H1 (cell line): ENCODE data around the gene TTC33. TPM values are rescaled to one million over a fixed set of nuclear protein-coding genes. Genes with fewer than 3 reads are reported as not detected.

ENCODE experiments used
- CTCF ChIA-PET: fragments of 300-600 bp; sonication (Branson Sonifier 250); formaldehyde crosslinking; loops from one replicate; lab custom pipeline; 2021; ENCODE audit not compliant: partially characterized antibody; lab: Charles Lee
- POLR2A ChIA-PET: fragments of 300-600 bp; sonication (Branson Sonifier 250); formaldehyde crosslinking; loops from one replicate; lab custom pipeline; 2021; ENCODE audit warnings: inconsistent platforms; ENCODE audit not compliant: partially characterized antibody; lab: Charles Lee
- DNase-seq, 2 experiments: peaks; one replicate each; pipeline versions ENCODE4 v3.0.0 to v3.0.0-alpha.2; 2010 to 2022; ENCODE audit warnings: low spot score in 2 of 2, low read depth in 1 of 2, mixed read lengths in 1 of 2
- FAIRE-seq: peaks from 2 replicates; lab custom pipeline; 2011; peaks lifted over from hg19 to GRCh38; lab: Jason Lieb, UNC
- H2AFZ ChIP-seq: 2 replicates; pipeline ENCODE4 v1.8.1; 2012; ENCODE audit warnings: low read length, inconsistent platforms
- H2AK5ac ChIP-seq: 2 replicates; pipeline ENCODE4 v1.6.1; 2013; ENCODE audit warnings: low read depth, low read length
- H2BK120ac ChIP-seq: replicated peaks from 2 replicates; pipeline ENCODE3; 2013; ENCODE audit warnings: low read depth, low read length, inconsistent platforms
- H2BK12ac ChIP-seq: 2 replicates; pipeline ENCODE4 v1.6.1; 2013; ENCODE audit warnings: low read depth, low read length
- H2BK15ac ChIP-seq: 2 replicates; pipeline ENCODE4 v1.6.1; 2013; ENCODE audit warnings: low read length
- H2BK20ac ChIP-seq: 2 replicates; pipeline ENCODE4 v1.6.1; 2013; ENCODE audit warnings: low read length
- H2BK5ac ChIP-seq: 2 replicates; pipeline ENCODE4 v1.6.1; 2013; ENCODE audit warnings: low read depth, low read length
- H3K14ac ChIP-seq: 2 replicates; pipeline ENCODE4 v1.6.1; 2013; ENCODE audit warnings: inconsistent platforms; ENCODE audit not compliant: insufficient read length
- H3K18ac ChIP-seq: 2 replicates; pipeline ENCODE4 v1.6.1; 2013; ENCODE audit warnings: low read length; ENCODE audit errors: extremely low read depth
- H3K23ac ChIP-seq: 2 replicates; pipeline ENCODE4 v1.6.1; 2013; ENCODE audit warnings: inconsistent platforms; ENCODE audit not compliant: insufficient read length
- H3K23me2 ChIP-seq: 2 replicates; pipeline ENCODE4 v1.6.1; 2013; ENCODE audit warnings: low read depth, low read length
- H3K27ac ChIP-seq: 2 replicates; pipeline ENCODE4 v1.6.1; 2011; ENCODE audit warnings: low read depth, low read length, inconsistent platforms
- H3K27me3 ChIP-seq, 4 experiments: replicated peaks in 1 of 4; 1 replicate in 1 of 4; 2 replicates in 3 of 4; pipeline versions ENCODE4 v1.6.1 to v1.8.1; 2011 to 2013; ENCODE audit warnings: low read length in 3 of 4, mild to moderate bottlenecking in 3 of 4, inconsistent platforms in 2 of 4, mixed read lengths in 2 of 4, moderate library complexity in 1 of 4; ENCODE audit not compliant: control insufficient read depth in 3 of 4, insufficient read depth in 3 of 4; ENCODE audit errors: extremely low read depth in 1 of 4
- H3K36me3 ChIP-seq, 4 experiments: 2 replicates each; pipeline versions ENCODE4 v1.6.1 to v1.8.1; 2011 to 2013; ENCODE audit warnings: mild to moderate bottlenecking in 4 of 4, low read length in 3 of 4, moderate library complexity in 2 of 4, control low read depth in 1 of 4, inconsistent platforms in 1 of 4; ENCODE audit not compliant: insufficient read depth in 4 of 4, control insufficient read depth in 2 of 4
- H3K4ac ChIP-seq: replicated peaks from 2 replicates; pipeline ENCODE3; 2013; ENCODE audit warnings: low read length, low read depth, mixed read lengths, inconsistent platforms; ENCODE audit not compliant: insufficient read length
- H3K4me1 ChIP-seq, 4 experiments: replicated peaks in 1 of 4; 1 replicate in 1 of 4; 2 replicates in 3 of 4; pipeline versions ENCODE4 v1.6.1 to v1.8.1; 2011 to 2013; ENCODE audit warnings: low read length in 3 of 4, inconsistent platforms in 2 of 4, mixed read lengths in 1 of 4; ENCODE audit not compliant: insufficient read depth in 4 of 4, control insufficient read depth in 3 of 4
- H3K4me2 ChIP-seq, 2 experiments: 2 replicates each; pipeline versions ENCODE4 v1.6.1 to v1.8.1; 2011 to 2013; ENCODE audit warnings: low read depth in 2 of 2, low read length in 2 of 2, control low read depth in 1 of 2, inconsistent platforms in 1 of 2, mild to moderate bottlenecking in 1 of 2; ENCODE audit not compliant: insufficient read depth in 1 of 2
- H3K4me3 ChIP-seq, 4 experiments: fragments of 200-600, 300-600 bp in 1 of 4; sonication (generic), shearing (Covaris generic), sonication (Bioruptor Twin) in 1 of 4; 2 replicates each; pipeline versions ENCODE4 v1.5.1 to v1.8.1; 2011 to 2016; ENCODE audit warnings: low read length in 4 of 4, low read depth in 3 of 4, control low read depth in 2 of 4, inconsistent platforms in 2 of 4, mild to moderate bottlenecking in 2 of 4, mixed read lengths in 1 of 4, moderate library complexity in 1 of 4; ENCODE audit not compliant: insufficient read depth in 2 of 4; ENCODE audit errors: extremely low read depth in 1 of 4
- H3K56ac ChIP-seq: replicated peaks from 2 replicates; pipeline ENCODE3; 2013; ENCODE audit warnings: low read depth, mild to moderate bottlenecking, mixed read lengths, low read length, inconsistent platforms; ENCODE audit not compliant: insufficient read length
- H3K79me1 ChIP-seq: 2 replicates; pipeline ENCODE4 v1.6.1; 2013; ENCODE audit warnings: low read depth, low read length, control low read depth
- H3K79me2 ChIP-seq, 2 experiments: 2 replicates each; pipeline versions ENCODE4 v1.6.1 to v1.8.1; 2012 to 2013; ENCODE audit warnings: low read length in 2 of 2, mild to moderate bottlenecking in 2 of 2, inconsistent platforms in 1 of 2; ENCODE audit not compliant: insufficient read depth in 2 of 2, control insufficient read depth in 1 of 2
- H3K9ac ChIP-seq, 4 experiments: replicated peaks in 1 of 4; 1 replicate in 1 of 4; 2 replicates in 3 of 4; pipeline versions ENCODE4 v1.6.1 to v1.8.1; 2011 to 2013; ENCODE audit warnings: low read depth in 3 of 4, low read length in 3 of 4, control low read depth in 2 of 4, mild to moderate bottlenecking in 2 of 4, moderate library complexity in 2 of 4, inconsistent platforms in 1 of 4; ENCODE audit errors: extremely low read depth in 1 of 4
- H3K9me3 ChIP-seq, 2 experiments: 2 replicates each; pipeline versions ENCODE4 v1.6.1 to v1.8.1; 2012 to 2013; ENCODE audit warnings: mild to moderate bottlenecking in 2 of 2, moderate library complexity in 2 of 2, control low read depth in 1 of 2, inconsistent platforms in 1 of 2, low read depth in 1 of 2, low read length in 1 of 2, mixed read lengths in 1 of 2; ENCODE audit not compliant: insufficient read depth in 2 of 2
- H4K20me1 ChIP-seq, 2 experiments: replicated peaks in 1 of 2; 2 replicates each; pipeline versions ENCODE3 to v1.8.1; 2011 to 2013; ENCODE audit warnings: inconsistent platforms in 2 of 2, low read length in 2 of 2, mild to moderate bottlenecking in 1 of 2; ENCODE audit not compliant: insufficient read depth in 2 of 2, control insufficient read depth in 1 of 2
- H4K5ac ChIP-seq: 2 replicates; pipeline ENCODE4 v1.6.1; 2013; ENCODE audit warnings: low read length, low read depth, mixed read lengths, inconsistent platforms; ENCODE audit not compliant: insufficient read length
- H4K8ac ChIP-seq: 2 replicates; pipeline ENCODE4 v1.8.0; 2013; ENCODE audit warnings: mild to moderate bottlenecking, moderate library complexity, low read length, inconsistent platforms; ENCODE audit not compliant: insufficient read depth; ENCODE audit errors: extremely low read depth
- H4K91ac ChIP-seq: replicated peaks from 2 replicates; pipeline ENCODE3; 2013; ENCODE audit warnings: low read length, mixed read lengths, inconsistent platforms; ENCODE audit not compliant: insufficient read length
- ATF3 ChIP-seq: IDR thresholded peaks from 2 replicates; pipeline ENCODE4 v1.6.1; 2011; ENCODE audit warnings: low read depth, mild to moderate bottlenecking, low read length; ENCODE audit not compliant: insufficient read depth
- BCL11A ChIP-seq, 2 experiments: IDR thresholded peaks; one replicate each; pipeline ENCODE4 v1.6.1; 2011; ENCODE audit warnings: low read depth in 2 of 2, low read length in 2 of 2, mild to moderate bottlenecking in 2 of 2
- CBX5 ChIP-seq: fragments of 300-800, 300-1000 bp; sonication (generic); IDR thresholded peaks from 2 replicates; pipeline ENCODE4 v1.7.1; 2016; ENCODE audit warnings: antibody characterized with exemption, low read length, low read depth
- CHD1 ChIP-seq: IDR thresholded peaks from 2 replicates; pipeline ENCODE4 v1.6.1; 2012; ENCODE audit warnings: low read depth, low read length, improper control_type of control experiment
- JUND ChIP-seq: IDR thresholded peaks from 2 replicates; pipeline ENCODE4 v1.6.1; 2011; ENCODE audit warnings: mild to moderate bottlenecking, improper control_type of control experiment, low read length
- NRF1 ChIP-seq: IDR thresholded peaks from 2 replicates; pipeline ENCODE4 v1.6.1; 2011; ENCODE audit warnings: mild to moderate bottlenecking, low read depth, low read length, improper control_type of control experiment
- POU5F1 ChIP-seq: IDR thresholded peaks from 2 replicates; pipeline ENCODE4 v1.6.1; 2011; ENCODE audit warnings: low read depth, mild to moderate bottlenecking, low read length, moderate library complexity
- SIX5 ChIP-seq: IDR thresholded peaks from 2 replicates; pipeline ENCODE4 v1.6.1; 2011; ENCODE audit warnings: mild to moderate bottlenecking, low read depth, low read length
- TAF1 ChIP-seq: IDR thresholded peaks from 2 replicates; pipeline ENCODE4 v1.6.1; 2011; ENCODE audit warnings: mild to moderate bottlenecking, low read depth, low read length
- TAF7 ChIP-seq: optimal IDR thresholded peaks from 2 replicates; pipeline ENCODE3; 2011; ENCODE audit warnings: low read depth, mild to moderate bottlenecking, inconsistent platforms, low read length, moderate library complexity, borderline replicate concordance
- ZNF274 ChIP-seq: IDR thresholded peaks from 2 replicates; pipeline ENCODE4 v1.7.0; 2012; ENCODE audit warnings: low read length, borderline replicate concordance; ENCODE audit errors: extremely low read depth
- WGBS, 2 experiments: shearing (Covaris generic) in 1 of 2; methylation state at CpG; one replicate each; pipeline versions ENCODE4 v1.1.6 to v1.1.7; 2013 to 2015; ENCODE audit warnings: low lambda C conversion rate in 2 of 2, mixed read lengths in 2 of 2, inconsistent platforms in 1 of 2, low coverage in 1 of 2, missing lambda C conversion rate in 1 of 2; ENCODE audit not compliant: insufficient replicate concordance in 2 of 2, insufficient coverage in 1 of 2, insufficient read length in 1 of 2; ENCODE audit errors: extremely low coverage in 1 of 2, missing lambda C conversion rate in 1 of 2; 5-methylcytosine and 5-hydroxymethylcytosine counted together
- polyA plus RNA-seq, 7 experiments: library from polyadenylated mRNA; depleted of rRNA in 3 of 7; stranded (reverse) in 5 of 7; unstranded in 2 of 7; fragments of >200 nt in 5 of 7; fragments of 200-250 nt in 2 of 7; gene quantifications; 1 replicate in 5 of 7; 2 replicates in 1 of 7; 4 replicates in 1 of 7; pipeline versions ENCODE4 v1.2.1 to v1.2.3, GENCODE V29; 2011 to 2013; ENCODE audit warnings: missing spikeins in 2 of 7, mixed read lengths in 2 of 7
- total RNA-seq: library from RNA; stranded (reverse); fragmentation: NEBNext Ultra II Directional; extraction: Animal tissue kit (Norgen Biotek cat#: 25700); gene quantifications from 2 replicates; pipeline ENCODE4 v1.2.1, GENCODE V29; 2021

TTC33 gene
- total and polyA plus RNA-seq, 2 of the 8 experiments (the other 6 are each of a cell fraction or from before 2014, with no cell fraction given): 1.2 to 12.6 TPM

GRCh38 chr5:40465416-40465815, 290.3 kb downstream of the TTC33 start:
- Histone ChIP-seq H3K36me3 (no peaks in the 10 kb centered on the region), H2BK15ac (no peak overlapping the region), H3K27ac (no peak overlapping the region), H3K4me2 (no peak overlapping the region), H2BK120ac (no peak overlapping the region), H3K27me3 (no peaks in the 10 kb centered on the region), H3K79me1 (no peaks in the 10 kb centered on the region), H2BK12ac (no peak overlapping the region), H3K9me3 (no peaks in the 10 kb centered on the region), H4K20me1 (no peaks in the 10 kb centered on the region), H3K9ac (no peak overlapping the region), H3K4me3 (no peak overlapping the region), H3K4me1 (no peaks in the 10 kb centered on the region), H4K8ac (no peak overlapping the region), H2AK5ac (no peak overlapping the region), H2BK5ac (no peak overlapping the region)
- no peak for FAIRE-seq
- DNase-seq: no peak
- 88% methylated on average over 1 of the region's 1 CpG; no CpG with 5 or more reads in 1 of the 2 experiments for WGBS, 2 experiments
- POLR2A ChIA-PET: no interaction called here
- TF ChIP-seq CHD1 (no peak), CBX5 (no peak), ZNF274 (no peak), JUND (no peak), TAF7 (no peak), POU5F1 (no peak), TAF1 (no peak), ATF3 (no peak), SIX5 (no peak), NRF1 (no peak), BCL11A (IDR thresholded peaks at IDR 0.05; ENCODE audit: low read depth in 2 of 2, low read length in 2 of 2) (no peak)
- TF ChIP-seq, all 59 proteins: peak for 0
- no peak overlapping the region for H3K18ac ChIP-seq
- H3K56ac ChIP-seq: no peak overlapping the region
- H4K5ac ChIP-seq: no peak overlapping the region
- CTCF ChIA-PET: interaction anchor here (1.2 to 1.4 kb wide), 2 partner anchors 9 to 34 kb away, joined by 3 read pairs; no protein-coding TSS in a partner anchor
- H3K23me2 ChIP-seq: no peaks in the 10 kb centered on the region
- no peak overlapping the region for H3K23ac ChIP-seq
- H2BK20ac ChIP-seq: no peak overlapping the region
- H3K4ac ChIP-seq: no peak overlapping the region
- no peak overlapping the region; the same call in 1 of the 2 replicates for H2AFZ ChIP-seq
- no peak overlapping the region for H4K91ac ChIP-seq
- no peak overlapping the region for H3K14ac ChIP-seq
- no peaks in the 10 kb centered on the region for H3K79me2 ChIP-seq
